NOMO-1 treated with DMSO at 0.1 percent for 48 hours (cell line): ENCODE results near the gene SLC15A3.

Source experiments
- DNase-seq: peaks from one replicate; lab custom pipeline; 2025; ENCODE audit not compliant: unreplicated experiment; lab: John Stamatoyannopoulos, UW

The SLC15A3 gene

DNA sequence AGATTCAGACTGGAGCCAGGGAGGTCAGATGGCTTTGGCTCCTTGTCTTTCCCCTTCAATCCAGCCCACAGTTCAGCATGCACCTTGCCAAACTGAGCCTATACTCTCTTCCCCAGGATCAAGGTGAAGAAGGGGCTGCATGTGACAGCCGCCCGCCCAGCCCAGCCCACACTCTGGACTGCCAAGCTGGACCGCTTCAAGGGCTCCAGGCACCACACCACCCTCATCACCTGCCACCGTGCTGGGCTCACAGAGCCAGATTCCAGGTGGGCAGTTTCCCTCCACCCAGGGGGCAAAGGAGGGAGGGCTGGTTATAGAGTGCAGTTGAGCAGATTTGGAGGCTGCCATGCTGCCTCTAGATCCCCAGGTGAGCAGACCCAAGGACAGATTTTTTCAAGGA lies 21.6 kb downstream of the SLC15A3 start:
- DNase-seq, result no peak

GRCh38 chr11:60929764-60930163 lies 22.2 kb downstream of the SLC15A3 start:
- DNase-seq, result no peak

DNA sequence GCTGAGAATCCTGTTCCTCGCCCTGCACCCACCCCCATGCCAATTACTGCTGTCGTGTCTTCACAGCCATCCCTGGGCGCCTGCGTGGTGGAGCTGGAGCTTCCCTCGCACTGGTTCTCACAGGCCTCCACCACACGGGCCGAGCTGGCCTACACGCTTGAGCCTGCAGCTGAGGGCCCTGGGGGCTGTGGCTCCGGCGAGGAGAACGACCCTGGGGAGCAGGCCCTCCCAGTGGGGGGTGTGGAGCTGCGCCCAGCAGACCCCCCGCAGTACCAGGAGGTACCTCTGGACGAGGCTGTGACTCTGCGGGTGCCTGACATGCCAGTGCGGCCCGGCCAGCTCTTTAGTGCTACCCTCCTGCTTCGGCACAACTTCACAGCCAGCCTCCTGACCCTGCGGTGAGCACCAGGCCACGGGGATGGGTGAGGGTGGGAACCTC lies 23.4 kb downstream of the SLC15A3 start:
- no peak for DNase-seq

DNA sequence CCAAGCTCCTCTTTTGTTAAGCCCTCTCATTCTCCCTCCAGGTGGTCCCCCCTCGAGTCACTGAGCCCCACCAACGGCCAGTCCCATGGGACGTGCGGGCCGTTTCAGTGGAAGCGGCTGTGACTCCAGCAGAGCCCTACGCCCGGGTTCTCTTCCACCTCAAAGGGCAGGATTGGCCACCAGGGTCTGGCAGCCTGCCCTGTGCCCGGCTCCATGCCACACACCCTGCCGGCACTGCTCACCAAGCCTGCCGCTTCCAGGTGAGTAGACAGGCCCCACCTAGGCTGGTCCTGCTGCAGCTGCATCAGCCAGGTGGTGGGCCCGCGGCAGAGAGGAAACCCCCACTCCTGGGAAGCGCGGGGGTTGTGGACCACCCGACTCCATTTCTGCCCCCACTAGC lies 24.4 kb downstream of the SLC15A3 start:
- DNase-seq, result no peak

DNA sequence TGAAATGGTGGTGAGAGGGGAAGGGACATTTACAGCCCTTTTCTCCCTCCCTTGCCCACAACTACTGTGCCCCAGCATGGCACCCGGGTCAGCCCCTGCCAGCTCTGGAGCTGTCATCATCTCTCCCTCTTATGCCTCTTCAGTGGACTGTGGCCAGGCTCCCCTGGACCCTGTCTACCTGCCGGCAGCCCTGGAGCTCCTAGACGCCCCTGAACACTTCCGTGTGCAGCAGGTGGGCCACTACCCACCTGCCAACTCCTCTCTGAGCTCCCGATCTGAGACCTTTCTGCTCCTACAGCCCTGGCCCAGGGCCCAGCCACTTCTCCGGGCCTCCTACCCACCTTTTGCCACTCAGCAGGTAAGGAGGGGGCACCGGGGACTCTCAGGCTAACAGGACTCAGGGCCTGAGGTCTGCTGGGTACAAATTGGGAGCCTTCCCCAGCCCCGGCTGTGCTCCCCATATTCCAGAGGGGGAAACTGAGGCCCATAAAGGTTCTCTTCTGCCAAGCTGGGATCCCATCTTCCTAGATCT lies 24.8 kb downstream of the SLC15A3 start:
- no peak for DNase-seq

DNA sequence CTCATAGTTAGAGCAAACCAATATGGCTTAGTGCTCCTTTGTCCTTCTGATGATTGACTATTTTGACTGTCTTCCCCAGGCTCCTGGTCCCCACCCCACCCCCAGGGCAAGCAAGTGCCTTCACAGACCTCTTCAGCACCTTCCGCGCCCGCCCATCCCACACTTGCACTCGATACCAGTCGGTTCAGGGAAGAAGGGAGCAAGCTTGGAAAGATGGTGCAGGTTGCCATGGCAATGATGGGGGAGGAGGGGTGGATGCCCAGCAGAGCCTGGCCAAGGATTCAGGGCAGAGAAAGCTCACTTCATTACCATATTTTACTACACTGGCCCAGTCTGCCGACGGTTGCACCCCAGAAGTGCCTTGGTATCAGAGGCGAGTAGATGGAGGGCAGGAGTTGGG lies 25.5 kb downstream of the SLC15A3 start:
- no peak for DNase-seq

- DNase-seq, result no peak
These were observed 26.1 kb downstream of the SLC15A3 start for GRCh38 chr11:60925868-60926267.

DNA sequence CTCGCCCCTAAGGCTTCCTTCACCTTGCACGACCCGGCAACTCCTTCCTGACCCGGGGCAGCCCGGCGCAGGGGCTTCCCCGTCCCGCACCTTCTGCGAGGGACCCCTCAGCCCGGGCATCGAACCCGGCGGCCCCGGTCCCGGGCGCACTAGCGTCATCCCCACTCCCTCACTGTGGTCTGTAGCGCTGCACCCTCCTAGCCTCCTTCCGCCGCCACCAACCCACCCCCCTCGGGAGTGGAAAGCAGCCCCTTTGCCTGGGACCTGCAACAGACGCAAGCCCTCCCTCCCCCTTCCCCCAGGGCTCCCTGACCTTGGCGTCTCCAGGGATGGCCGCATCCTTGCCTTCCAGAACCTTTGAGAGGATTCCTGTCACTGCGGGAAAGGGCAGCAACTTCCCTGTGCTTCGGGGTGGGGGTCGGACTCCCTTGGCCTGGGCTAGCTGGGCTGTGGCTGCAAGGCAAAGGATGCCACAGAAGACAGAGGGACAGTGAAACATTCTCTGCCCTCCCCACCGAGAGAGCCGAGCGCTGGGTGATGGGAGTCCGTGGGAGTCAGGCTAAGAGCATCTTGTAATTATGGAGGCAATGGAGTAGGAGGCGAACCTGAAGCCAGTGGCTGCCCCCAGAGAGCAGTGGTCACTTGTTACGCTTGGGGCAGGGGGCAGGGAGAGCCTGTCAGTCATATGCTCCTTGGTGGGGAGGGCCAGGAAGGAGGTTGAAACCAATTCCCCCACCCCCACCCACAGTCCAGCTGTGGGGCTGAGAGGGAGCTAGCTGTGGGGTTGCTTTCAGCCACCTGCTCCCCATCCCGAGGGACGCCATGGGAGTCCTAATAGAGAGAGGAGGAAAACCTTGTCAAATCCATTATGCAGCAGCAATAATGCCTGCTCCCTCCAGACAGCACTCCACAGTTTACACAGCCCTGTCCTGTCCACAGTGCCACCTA lies 26.8 kb downstream of the SLC15A3 start:
- DNase-seq, result no peak

DNA sequence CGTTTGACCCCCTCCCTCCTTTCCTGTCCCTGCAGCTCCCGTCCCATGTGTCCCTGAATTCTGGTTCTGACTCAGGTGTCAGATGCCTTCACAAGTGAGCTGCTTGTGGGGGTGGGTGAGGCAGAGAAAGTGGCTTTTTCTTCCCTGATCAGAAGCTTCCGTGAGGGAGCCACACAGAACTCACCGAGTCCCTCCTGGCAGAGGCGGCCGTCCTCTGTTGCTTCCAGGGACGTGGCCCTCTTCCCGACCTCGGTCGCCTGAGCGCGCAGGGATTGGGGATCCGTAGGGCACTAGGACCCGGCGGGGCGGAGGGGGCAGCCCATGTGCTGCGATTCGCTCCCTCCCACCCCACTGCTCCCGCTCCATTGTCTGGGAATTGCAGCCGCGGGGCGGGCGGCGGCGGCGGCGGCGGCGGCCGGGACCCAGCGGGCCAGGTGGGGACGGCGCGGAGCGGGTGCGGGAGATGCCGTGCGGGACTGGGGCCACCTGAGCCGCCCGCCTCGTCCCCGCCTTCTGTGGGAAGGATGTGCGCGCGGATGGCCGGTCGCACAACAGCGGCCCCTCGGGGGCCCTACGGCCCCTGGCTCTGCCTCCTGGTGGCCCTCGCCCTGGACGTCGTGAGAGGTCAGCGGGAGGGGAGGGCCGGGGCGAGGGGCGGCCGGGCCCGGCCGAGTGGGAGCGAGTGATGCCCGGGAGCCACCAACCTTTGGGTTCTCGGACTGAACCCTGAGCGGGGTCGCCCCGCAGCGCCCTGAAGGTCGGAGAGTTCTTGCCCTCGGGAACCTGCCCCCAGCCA lies 27.7 kb downstream of the SLC15A3 start, which contains the start of gene TMEM132A:
TSS of gene TMEM132A (plus strand) at position 351 of the 796 bp plus-strand sequence. CDS start at position 525, 174 bp downstream.
- no peak for DNase-seq

DNA sequence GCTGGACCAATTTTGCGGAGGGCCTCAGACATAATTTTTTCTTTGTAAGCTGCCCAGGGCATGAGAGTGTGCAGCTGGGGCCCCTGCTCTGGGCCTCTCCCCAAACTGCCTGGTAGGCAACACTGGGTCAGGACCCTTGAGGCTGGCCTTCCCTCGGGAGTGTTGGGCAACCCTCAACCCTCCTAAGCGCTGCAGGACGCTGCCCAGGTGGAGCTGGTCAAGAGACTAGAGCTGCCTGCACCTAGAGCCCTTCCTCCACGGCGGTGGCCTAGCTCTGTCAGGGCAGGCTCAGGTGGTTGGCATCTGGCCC lies 28.2 kb downstream of the SLC15A3 start:
- DNase-seq, result no peak

GRCh38 chr11:60923326-60923725 lies 28.6 kb downstream of the SLC15A3 start:
- no peak for DNase-seq

DNA sequence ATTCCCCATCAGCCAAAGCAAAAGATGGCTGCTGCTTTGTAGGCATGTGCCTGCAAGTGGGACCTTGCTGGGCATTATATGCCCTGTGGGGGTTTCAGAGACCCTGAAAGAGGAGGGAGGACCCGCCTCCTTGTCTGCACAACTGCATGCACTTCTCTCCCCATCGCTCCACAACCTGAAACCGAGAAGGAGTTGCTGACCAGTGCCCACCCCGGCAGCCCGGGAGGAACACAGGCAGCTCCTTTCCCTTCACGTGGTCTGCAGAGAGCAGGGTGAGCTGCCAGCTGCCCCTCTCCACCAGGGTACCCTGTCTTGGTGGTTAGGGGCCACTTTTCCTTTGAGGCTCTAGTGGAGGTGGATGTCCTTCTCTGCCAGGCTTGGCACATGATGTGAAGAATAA lies 29.1 kb downstream of the SLC15A3 start:
- no peak for DNase-seq

DNA sequence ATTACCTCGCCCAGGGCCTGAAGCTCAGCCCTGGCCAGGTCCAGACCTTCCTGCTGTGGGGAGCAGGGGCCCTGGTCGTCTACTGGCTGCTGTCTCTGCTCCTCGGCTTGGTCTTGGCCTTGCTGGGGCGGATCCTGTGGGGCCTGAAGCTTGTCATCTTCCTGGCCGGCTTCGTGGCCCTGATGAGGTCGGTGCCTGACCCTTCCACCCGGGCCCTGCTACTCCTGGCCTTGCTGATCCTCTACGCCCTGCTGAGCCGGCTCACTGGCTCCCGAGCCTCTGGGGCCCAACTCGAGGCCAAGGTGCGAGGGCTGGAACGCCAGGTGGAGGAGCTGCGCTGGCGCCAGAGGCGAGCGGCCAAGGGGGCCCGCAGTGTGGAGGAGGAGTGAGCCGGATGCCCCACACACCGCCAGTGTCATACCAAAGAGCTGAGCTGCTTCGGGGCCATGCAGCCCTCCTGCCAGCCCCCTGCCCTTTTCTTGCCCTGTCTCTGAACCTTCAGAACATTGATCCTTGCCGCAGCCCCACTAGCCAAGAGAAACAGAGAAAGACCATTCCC lies 30.1 kb downstream of the SLC15A3 start:
- no peak for DNase-seq

- no peak for DNase-seq
These were observed 30.7 kb downstream of the SLC15A3 start for GRCh38 chr11:60921259-60921658.

GRCh38 chr11:60919956-60920355 lies 32.0 kb downstream of the SLC15A3 start:
- DNase-seq, result no peak

- DNase-seq, result peak; percentile 69
These were observed 32.7 kb downstream of the SLC15A3 start for GRCh38 chr11:60919320-60919719.

- no peak for DNase-seq
These were observed 33.1 kb downstream of the SLC15A3 start for GRCh38 chr11:60918939-60919265.

GRCh38 chr11:60918251-60918938 lies 33.6 kb downstream of the SLC15A3 start:
- no peak for DNase-seq

DNA sequence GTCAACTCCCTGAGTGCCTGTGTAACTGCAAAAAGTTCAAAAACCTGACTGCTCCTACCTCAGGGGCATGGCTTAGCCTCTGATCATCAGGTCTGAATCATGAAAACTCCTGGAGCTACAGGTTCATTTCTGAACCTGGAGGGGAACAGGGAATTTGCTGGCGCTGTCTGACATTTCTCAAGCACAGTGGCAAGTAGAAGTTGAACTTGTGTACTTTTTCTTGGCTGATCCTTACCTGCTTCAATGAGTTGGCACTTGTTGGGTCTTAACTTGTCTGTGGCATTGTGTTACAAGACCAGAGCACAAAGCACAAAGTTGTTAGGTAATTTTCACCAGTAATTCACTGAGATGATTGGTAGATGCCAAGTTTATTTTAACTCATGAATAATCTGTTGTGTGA lies 34.7 kb downstream of the SLC15A3 start:
- DNase-seq, result no peak

DNA sequence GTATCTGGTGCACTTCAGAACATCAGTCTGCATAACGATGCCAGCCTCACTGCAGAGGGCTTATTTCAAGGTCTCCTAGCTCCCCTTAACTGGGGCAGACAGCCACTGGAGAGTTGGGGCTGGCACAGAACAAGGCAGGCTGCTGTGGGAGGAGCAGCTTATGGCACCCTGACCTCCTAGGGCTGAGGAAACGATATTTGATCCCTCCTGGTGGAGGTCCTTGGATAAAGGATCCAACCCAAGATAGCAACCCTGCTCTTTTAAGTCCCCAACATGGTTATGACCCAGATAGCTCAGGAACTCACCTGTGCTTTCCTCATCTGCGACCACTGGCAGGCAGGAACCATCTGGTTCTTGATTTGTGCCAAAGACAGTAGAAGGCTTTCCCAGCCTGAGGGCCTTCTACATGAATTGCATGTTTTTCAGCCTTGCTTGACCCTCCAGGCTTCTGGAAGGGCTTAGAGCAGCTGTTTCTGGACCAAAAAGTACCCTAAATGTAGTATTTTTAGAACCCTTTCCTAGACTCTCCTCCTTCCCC lies 35.2 kb downstream of the SLC15A3 start:
- DNase-seq, result no peak
